T-cell (primary cell): ENCODE results near the gene RAB12. TPM values are rescaled to one million over a fixed set of nuclear protein-coding genes. Genes with fewer than 3 reads are reported as not detected.

Experiments used
- ATAC-seq, 4 experiments: fragments of 200-7000 bp in 3 of 4; fragments of 150-1000 bp in 1 of 4; cut with Tn5 transposase; replicated peaks in 1 of 4; 1 replicate in 3 of 4; 2 replicates in 1 of 4; pipeline ENCODE4 v1.10.0; 2021; ENCODE audit warnings: moderate library complexity in 3 of 4, mild to moderate bottlenecking in 2 of 4, moderate number of reproducible peaks in 1 of 4
- CTCF ChIA-PET, 2 donors: fragments of 300-600 bp; sonication (Branson Sonifier 250); formaldehyde crosslinking; loops; one replicate each; lab custom pipeline; 2022; ENCODE audit warnings: antibody characterized with exemption in 2 of 2; lab: Charles Lee
- POLR2A ChIA-PET, 2 donors: fragments of 300-600 bp; sonication (Branson Sonifier 250); formaldehyde crosslinking; loops; one replicate each; lab custom pipeline; 2022; ENCODE audit warnings: antibody characterized with exemption in 2 of 2; lab: Charles Lee
- DNase-seq, 35 experiments: peaks; one replicate each; pipeline versions ENCODE4 v3.0.0 to v3.0.0-alpha.2; 2013 to 2023
- H3K27ac ChIP-seq: one replicate; pipeline ENCODE4 v1.5.1; 2013; ENCODE audit warnings: low read length
- H3K27me3 ChIP-seq, 2 experiments: replicated peaks in 1 of 2; 1 replicate in 1 of 2; 2 replicates in 1 of 2; pipeline versions ENCODE4 v1.6.1 to v1.7.0; 2013; ENCODE audit warnings: low read length in 1 of 2, mixed read lengths in 1 of 2; ENCODE audit not compliant: control insufficient read depth in 2 of 2, insufficient read depth in 2 of 2; ENCODE audit errors: extremely low read depth in 1 of 2
- H3K36me3 ChIP-seq, 2 donors: 1 replicate in 1 of 2; 2 replicates in 1 of 2; pipeline versions ENCODE4 v1.6.1 to v1.7.0; 2013; ENCODE audit warnings: low read length in 1 of 2; ENCODE audit not compliant: control insufficient read depth in 2 of 2, insufficient read depth in 1 of 2; ENCODE audit errors: extremely low read depth in 1 of 2
- H3K4me1 ChIP-seq, 2 experiments: 1 replicate in 1 of 2; 2 replicates in 1 of 2; pipeline versions ENCODE4 v1.6.1 to v1.7.0; 2013; ENCODE audit warnings: low read length in 2 of 2, mixed read lengths in 1 of 2; ENCODE audit not compliant: insufficient read depth in 2 of 2, control insufficient read depth in 1 of 2; ENCODE audit errors: extremely low read depth in 1 of 2
- H3K4me3 ChIP-seq, 2 donors: 1 replicate in 1 of 2; 2 replicates in 1 of 2; pipeline versions ENCODE4 v1.5.1 to v1.7.0; 2013; ENCODE audit warnings: mild to moderate bottlenecking in 2 of 2, low read length in 1 of 2, moderate library complexity in 1 of 2; ENCODE audit not compliant: control insufficient read depth in 1 of 2; ENCODE audit errors: extremely low read depth in 1 of 2
- H3K9me3 ChIP-seq: 2 replicates; pipeline ENCODE4 v1.7.0; 2013
- H3K27ac Mint-ChIP-seq, 2 donors: one replicate each; pipeline ENCODE4 v1.8.0; 2020 to 2021; ENCODE audit warnings: mild to moderate bottlenecking in 2 of 2, mixed read lengths in 2 of 2
- H3K27me3 Mint-ChIP-seq, 2 donors: one replicate each; pipeline ENCODE4 v1.8.0; 2021 to 2022; ENCODE audit warnings: mixed read lengths in 2 of 2
- H3K36me3 Mint-ChIP-seq: one replicate; pipeline ENCODE4 v1.8.0; 2021; ENCODE audit warnings: mixed read lengths
- H3K4me1 Mint-ChIP-seq, 3 donors: one replicate each; pipeline ENCODE4 v1.8.0; 2020 to 2022; ENCODE audit warnings: mixed read lengths in 3 of 3, mild to moderate bottlenecking in 1 of 3
- H3K4me3 Mint-ChIP-seq, 3 donors: one replicate each; pipeline ENCODE4 v1.8.0; 2020 to 2022; ENCODE audit warnings: mild to moderate bottlenecking in 3 of 3, mixed read lengths in 3 of 3, moderate library complexity in 3 of 3
- H3K9me3 Mint-ChIP-seq, 3 donors: one replicate each; pipeline ENCODE4 v1.8.0; 2020 to 2022; ENCODE audit warnings: mixed read lengths in 3 of 3
- WGBS: methylation state at CpG from one replicate; pipeline ENCODE4 v1.1.5; 2013; ENCODE audit warnings: missing lambda C conversion rate; ENCODE audit not compliant: insufficient coverage; 5-methylcytosine and 5-hydroxymethylcytosine counted together
- total RNA-seq, 35 experiments: library from RNA in 6 of 35; stranded (reverse) in 6 of 35; fragments of 120-200 nt in 1 of 35; gene quantifications; one replicate each; pipeline versions ENCODE4 v1.2.1 to v1.2.4 and lab custom pipeline; 2013 to 2026

Gene RAB12
- total RNA-seq, 5 donors from 2014 or later (not counting 1 experiment from before 2014, with no cell fraction given) = 15.8 to 21.4 (median 17.5) TPM

DNA sequence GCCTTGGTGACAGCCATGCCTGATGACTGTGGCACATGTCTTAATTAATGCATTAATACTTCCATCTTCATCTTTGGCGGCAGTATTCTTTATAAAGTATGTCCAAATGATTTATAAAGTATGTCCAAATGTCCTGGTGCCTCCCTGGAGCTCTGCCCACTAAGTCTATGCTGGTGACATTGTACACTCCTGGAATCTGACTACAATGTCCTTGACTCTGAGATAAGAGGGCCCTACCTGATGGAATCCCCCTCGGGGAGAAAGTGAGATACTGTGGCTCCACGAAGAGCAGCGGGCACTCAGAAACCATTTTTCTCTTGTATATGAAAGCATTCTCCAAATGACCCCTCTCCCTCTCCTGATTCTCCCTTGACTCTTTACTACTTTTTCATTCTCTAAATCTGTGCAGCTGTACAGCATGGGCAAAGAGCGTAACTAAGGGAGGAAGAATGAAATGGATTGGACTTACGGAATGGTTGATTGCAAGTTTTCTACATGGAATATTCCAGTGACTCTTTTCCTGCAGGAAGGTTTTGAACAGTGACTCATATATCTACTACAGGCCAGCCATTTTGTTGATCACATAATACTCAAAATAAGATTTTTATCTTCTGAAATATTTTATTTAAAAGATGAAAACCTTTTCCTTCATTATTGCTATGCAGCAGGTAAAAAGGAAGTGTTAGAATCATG lies 17.3 kb downstream of the RAB12 start:
- H3K27ac Mint-ChIP-seq = no peak overlapping the region
- DNase-seq (no peak), ATAC-seq (no peak)
- peaks cover 35 to 46% (median 44%) of the 10 kb centered on the region in 3 donors for H3K4me1 Mint-ChIP-seq
- H3K36me3 Mint-ChIP-seq = peaks cover 48% of the 10 kb centered on the region
- Histone ChIP-seq H3K4me1 (peaks cover 0 to 10% of the 10 kb centered on the region in 2 experiments), H3K27ac (no peak overlapping the region), H3K9me3 (no peaks in the 10 kb centered on the region), H3K36me3 (peaks cover 0 to 39% of the 10 kb centered on the region in 2 donors), H3K27me3 (no peaks in the 10 kb centered on the region), H3K4me3 (no peak overlapping the region)
- peaks cover 0 to 9% (median under 1%) of the 10 kb centered on the region in 3 donors for H3K9me3 Mint-ChIP-seq
- no peak overlapping the region for H3K4me3 Mint-ChIP-seq
- POLR2A ChIA-PET = no interaction called here
- 100% methylated on average over 3 of the region's 6 CpGs for WGBS
- CTCF ChIA-PET = no interaction called here
- H3K27me3 Mint-ChIP-seq = no peaks in the 10 kb centered on the region

DNA sequence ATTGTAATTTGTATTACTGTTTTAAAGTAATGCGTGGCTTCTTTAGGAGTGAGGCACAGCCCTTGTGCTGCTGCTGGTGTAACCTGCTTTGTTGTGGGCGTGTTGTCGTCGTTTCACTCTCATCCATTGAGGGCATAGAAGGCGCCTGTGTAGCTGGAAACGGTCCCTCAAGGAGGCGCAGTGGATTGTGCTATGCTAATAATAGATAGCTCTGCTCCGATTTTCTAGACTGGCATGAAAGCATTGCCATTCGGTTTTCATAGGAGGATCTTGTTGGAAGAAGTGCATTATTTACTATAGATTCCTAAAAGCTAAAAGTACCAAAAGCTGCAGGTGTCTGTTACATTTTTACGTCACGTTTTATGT lies 17.9 kb downstream of the RAB12 start:
- DNase-seq = no peak
- H3K36me3 ChIP-seq = peaks cover 0 to 39% of the 10 kb centered on the region in 2 donors
- POLR2A ChIA-PET = no interaction called here
- no peaks in the 10 kb centered on the region for H3K27me3 ChIP-seq
- H3K27ac Mint-ChIP-seq = no peak overlapping the region
- WGBS = 40% methylated on average over 2 of the region's 11 CpGs
- peaks cover 0 to 3% (median 0%) of the 10 kb centered on the region in 3 donors for H3K9me3 Mint-ChIP-seq
- H3K9me3 ChIP-seq = no peaks in the 10 kb centered on the region
- H3K27ac ChIP-seq = no peak overlapping the region
- H3K4me1 Mint-ChIP-seq = peaks cover 30 to 44% (median 38%) of the 10 kb centered on the region in 3 donors
- CTCF ChIA-PET = no interaction called here
- no peak overlapping the region for H3K4me3 Mint-ChIP-seq
- no peaks in the 10 kb centered on the region for H3K27me3 Mint-ChIP-seq
- peaks cover 0 to 10% of the 10 kb centered on the region in 2 experiments for H3K4me1 ChIP-seq
- H3K4me3 ChIP-seq = no peak overlapping the region
- peaks cover 43% of the 10 kb centered on the region for H3K36me3 Mint-ChIP-seq
- ATAC-seq = no peak

DNA sequence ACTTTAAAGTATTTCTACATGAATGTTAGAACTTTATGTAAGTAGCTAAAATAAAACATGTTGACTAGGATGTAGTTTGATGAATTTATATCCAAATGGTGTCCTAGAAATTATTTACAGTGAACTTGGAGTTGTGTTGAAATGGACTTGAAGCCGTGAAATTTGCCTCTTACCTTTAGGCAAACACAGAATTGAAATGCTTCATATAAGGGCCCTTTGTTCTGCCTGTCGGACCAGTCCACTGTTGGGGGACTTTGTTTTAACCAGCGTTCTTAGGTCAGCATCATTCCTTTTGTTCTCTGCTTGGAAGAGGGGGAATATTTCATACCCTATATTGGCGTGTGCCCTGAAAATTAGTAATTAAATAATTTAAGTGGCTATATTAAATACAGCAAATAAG lies 18.3 kb downstream of the RAB12 start:
- peaks cover 38% of the 10 kb centered on the region for H3K36me3 Mint-ChIP-seq
- Histone ChIP-seq H3K4me1 (peaks cover 0 to 10% of the 10 kb centered on the region in 2 experiments), H3K27ac (no peak overlapping the region), H3K9me3 (no peaks in the 10 kb centered on the region), H3K4me3 (no peak overlapping the region), H3K36me3 (peaks cover 0 to 39% of the 10 kb centered on the region in 2 donors), H3K27me3 (no peaks in the 10 kb centered on the region)
- no peak for ATAC-seq
- ChIA-PET CTCF (no interaction called here), POLR2A (no interaction called here)
- H3K27ac Mint-ChIP-seq = no peak overlapping the region
- H3K9me3 Mint-ChIP-seq = no peaks in the 10 kb centered on the region
- H3K27me3 Mint-ChIP-seq = no peaks in the 10 kb centered on the region
- H3K4me3 Mint-ChIP-seq = no peak overlapping the region
- no CpG with 5 or more reads among the region's 4 CpGs for WGBS
- DNase-seq = no peak
- peaks cover 26 to 39% (median 34%) of the 10 kb centered on the region in 3 donors for H3K4me1 Mint-ChIP-seq

DNA sequence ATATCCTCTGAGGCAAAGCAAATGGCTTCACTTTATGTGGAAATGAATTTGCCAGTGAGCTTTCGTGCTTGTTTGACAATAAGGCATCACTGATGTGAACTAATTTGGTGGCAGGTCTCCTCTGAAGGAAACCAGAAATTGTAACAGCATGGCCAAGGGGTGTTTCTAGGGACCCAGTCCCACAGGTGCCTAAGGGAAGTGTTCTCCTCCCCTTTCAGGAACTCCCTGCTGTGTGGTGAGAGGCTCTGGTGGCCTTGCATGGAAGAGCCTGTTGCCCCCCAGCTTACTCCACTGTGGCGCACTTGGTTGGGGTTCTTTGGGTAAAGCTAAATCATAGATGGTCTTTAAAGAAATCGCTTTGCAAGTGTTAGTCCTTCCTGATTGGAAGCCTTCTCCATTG lies 20.4 kb downstream of the RAB12 start:
- no peak overlapping the region for H3K27ac Mint-ChIP-seq
- Histone ChIP-seq H3K27ac (no peak overlapping the region), H3K4me1 (no peaks in the 10 kb centered on the region), H3K9me3 (no peaks in the 10 kb centered on the region), H3K36me3 (peaks cover 0 to 56% of the 10 kb centered on the region in 2 donors), H3K27me3 (no peaks in the 10 kb centered on the region), H3K4me3 (no peak overlapping the region)
- peaks cover 11 to 21% (median 17%) of the 10 kb centered on the region in 3 donors for H3K4me1 Mint-ChIP-seq
- H3K9me3 Mint-ChIP-seq = no peaks in the 10 kb centered on the region
- DNase-seq (no peak), ATAC-seq (no peak)
- H3K36me3 Mint-ChIP-seq = peaks cover 42% of the 10 kb centered on the region
- ChIA-PET CTCF (no interaction called here), POLR2A (no interaction called here)
- no peaks in the 10 kb centered on the region for H3K27me3 Mint-ChIP-seq
- H3K4me3 Mint-ChIP-seq = no peak overlapping the region
- WGBS = 100% methylated on average over 1 of the region's 3 CpGs

DNA sequence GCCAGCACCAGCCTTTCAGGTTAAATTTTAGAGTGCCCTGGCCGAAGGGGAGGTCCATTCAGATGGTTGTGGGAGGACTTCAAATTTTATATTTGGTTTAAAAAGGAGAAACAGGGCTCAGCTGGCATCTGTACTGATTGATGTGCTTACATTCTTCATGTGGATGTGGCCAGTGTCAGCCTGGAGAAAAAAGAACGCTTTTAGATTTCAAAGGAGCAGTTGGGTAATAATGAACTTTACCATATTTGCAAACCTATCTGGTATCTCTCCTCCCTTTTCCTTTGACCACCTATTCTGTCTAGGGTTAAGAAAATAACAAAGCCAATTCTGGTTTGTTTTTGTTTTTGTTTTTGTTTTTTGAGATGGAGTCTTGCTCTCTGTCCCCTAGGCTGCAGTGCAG lies 21.3 kb downstream of the RAB12 start:
- no peak overlapping the region for H3K27ac Mint-ChIP-seq
- no peak overlapping the region for H3K4me3 Mint-ChIP-seq
- H3K9me3 Mint-ChIP-seq = no peaks in the 10 kb centered on the region
- WGBS = 100% methylated on average over 1 of the region's 2 CpGs
- H3K9me3 ChIP-seq = no peaks in the 10 kb centered on the region
- POLR2A ChIA-PET = no interaction called here
- no peak for DNase-seq
- no peak for ATAC-seq
- H3K4me3 ChIP-seq = no peak overlapping the region
- peaks cover 11 to 19% (median 12%) of the 10 kb centered on the region in 3 donors for H3K4me1 Mint-ChIP-seq
- no peaks in the 10 kb centered on the region for H3K27me3 ChIP-seq
- CTCF ChIA-PET = no interaction called here
- no peaks in the 10 kb centered on the region for H3K4me1 ChIP-seq
- no peak overlapping the region for H3K27ac ChIP-seq
- H3K27me3 Mint-ChIP-seq = no peaks in the 10 kb centered on the region
- H3K36me3 ChIP-seq = peaks cover 0 to 58% of the 10 kb centered on the region in 2 donors
- peaks cover 41% of the 10 kb centered on the region for H3K36me3 Mint-ChIP-seq

DNA sequence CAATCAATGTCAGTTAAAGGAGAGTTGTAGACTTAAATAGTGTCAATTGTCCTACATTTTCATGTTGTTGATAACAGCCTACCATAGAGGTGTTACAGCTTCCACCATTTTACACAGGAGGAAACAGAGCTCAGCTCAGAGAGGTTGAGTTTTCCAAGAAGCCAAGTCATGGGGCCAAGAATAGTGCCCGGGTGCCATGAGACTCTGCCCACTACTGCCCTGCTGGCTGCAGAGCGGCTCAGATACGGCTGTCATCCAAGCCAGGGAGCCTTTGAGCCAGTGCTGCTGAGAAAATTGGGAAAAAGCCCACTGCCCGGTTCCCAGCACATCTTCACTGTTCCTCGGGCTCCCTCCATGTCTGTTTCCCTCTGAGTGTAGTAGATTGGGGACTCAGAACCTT lies 22.0 kb downstream of the RAB12 start:
- ChIA-PET POLR2A (no interaction called here), CTCF (no interaction called here)
- H3K4me1 ChIP-seq = no peaks in the 10 kb centered on the region
- H3K27me3 ChIP-seq = no peaks in the 10 kb centered on the region
- Mint-ChIP-seq H3K9me3 (no peaks in the 10 kb centered on the region), H3K27me3 (no peaks in the 10 kb centered on the region), H3K4me1 (peaks cover 5 to 19% (median 9%) of the 10 kb centered on the region in 3 donors), H3K4me3 (no peak overlapping the region), H3K36me3 (peaks cover 41% of the 10 kb centered on the region), H3K27ac (no peak overlapping the region)
- no peak for DNase-seq
- H3K9me3 ChIP-seq = no peaks in the 10 kb centered on the region
- H3K36me3 ChIP-seq = peaks cover 0 to 58% of the 10 kb centered on the region in 2 donors
- H3K27ac ChIP-seq = no peak overlapping the region
- ATAC-seq = no peak
- no peak overlapping the region for H3K4me3 ChIP-seq
- 100% methylated on average over 2 of the region's 5 CpGs for WGBS
